ENCODE results near the gene CENPL. TPM values are rescaled to one million over a fixed set of nuclear protein-coding genes. Genes with fewer than 3 reads are reported as not detected.

The CENPL gene
- total RNA-seq, result 17.7 TPM
- 6.3 TPM for polyA plus RNA-seq
- long read RNA-seq, donor 1, result 0 reads
- long read RNA-seq, donor 2, transcript CENPL-201 (5 exons, 1,847 nt), result major isoform, 5 of 9 reads
- long read RNA-seq, donor 2, partial matches to known transcripts, result 0 of 9 reads
- long read RNA-seq, donor 2, other reads (novel, unspliced or antisense), result 0 of 9 reads
- long read RNA-seq, donor 3, partial matches to known transcripts, result 15 of 25 reads
- long read RNA-seq, donor 3, other reads (novel, unspliced or antisense), result 5 of 25 reads
- long read RNA-seq, donor 4, partial matches to known transcripts, result 25 of 26 reads
- long read RNA-seq, donor 4, other reads (novel, unspliced or antisense), result 0 of 26 reads
- long read RNA-seq, donor 5, partial matches to known transcripts, result 0 of 1 reads
- long read RNA-seq, donor 5, other reads (novel, unspliced or antisense), result 0 of 1 reads
- long read RNA-seq, donor 6, partial matches to known transcripts, result 21 of 33 reads
- long read RNA-seq, donor 6, other reads (novel, unspliced or antisense), result 8 of 33 reads
- long read RNA-seq, donor 7, partial matches to known transcripts, result 0 of 4 reads
- long read RNA-seq, donor 7, other reads (novel, unspliced or antisense), result 0 of 4 reads
- long read RNA-seq, donor 8, partial matches to known transcripts, result 0 of 3 reads
- long read RNA-seq, donor 8, other reads (novel, unspliced or antisense), result 0 of 3 reads
- long read RNA-seq, donor 9, partial matches to known transcripts, result 0 of 2 reads
- long read RNA-seq, donor 9, other reads (novel, unspliced or antisense), result 0 of 2 reads
- long read RNA-seq, donor 10, partial matches to known transcripts, result 0 of 1 reads
- long read RNA-seq, donor 10, other reads (novel, unspliced or antisense), result 0 of 1 reads

DNA sequence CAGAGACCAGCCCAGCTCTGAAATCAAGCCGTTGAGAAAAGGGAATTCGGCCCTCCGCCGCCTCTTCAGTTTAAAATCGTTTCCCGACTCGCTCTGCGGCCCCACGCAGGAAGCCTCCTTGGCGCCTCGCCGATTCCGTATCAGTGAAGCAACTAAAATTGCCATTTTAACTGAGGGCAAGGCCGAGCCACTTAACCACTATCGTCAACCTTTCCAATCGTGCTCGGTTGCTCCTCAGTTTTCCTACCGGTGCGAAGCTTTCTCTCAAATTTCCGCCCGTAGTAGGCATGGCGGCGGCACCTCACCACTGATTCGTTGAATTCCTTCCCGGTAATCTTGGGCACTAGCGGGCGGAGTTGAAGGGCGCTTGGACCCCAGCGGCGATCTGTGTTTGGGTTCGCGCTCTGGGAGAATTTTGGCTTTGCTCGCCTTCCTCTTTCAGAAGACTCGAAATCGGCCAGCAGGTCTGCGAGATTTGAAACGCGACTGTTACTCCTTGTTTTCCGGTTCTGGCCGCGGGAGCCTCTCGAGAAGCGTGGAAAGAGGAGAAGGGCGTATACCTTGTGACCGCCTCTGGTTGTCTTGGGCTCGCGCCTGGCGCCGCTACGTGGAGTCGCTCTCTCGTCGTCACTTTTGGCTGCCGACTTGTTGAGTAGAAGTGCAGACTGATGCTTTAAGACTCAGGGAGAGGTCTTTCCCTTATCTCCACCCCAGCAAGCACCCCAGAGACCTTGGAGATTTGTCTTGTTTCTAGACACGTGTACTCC is at the start of gene CENPL, which contains the start of gene DARS2:
Gene CENPL (minus strand): TSS at position 569 of the 767 bp plus-strand sequence. CDS start 13,584 bp downstream, outside the sequence.
Gene DARS2 (plus strand): TSS at position 359 of the 767 bp plus-strand sequence. CDS start 557 bp downstream, outside the sequence.
- Histone ChIP-seq H3K27me3 (ENCODE audit: control insufficient read depth in 2 of 2, insufficient read depth in 1 of 2, low read length in 1 of 2) (no peaks in the 10 kb centered on the region), H3K36me3 (ENCODE audit: control insufficient read depth in 2 of 2, insufficient read depth in 2 of 2, low read length in 1 of 2) (peaks cover 0 to 2% of the 10 kb centered on the region in 2 donors), H3K27ac (ENCODE audit: low read depth in 1 of 2, low read length in 1 of 2) (peak within 1 kb of the TSS; percentile 93 to 95), H3K9me3 (ENCODE audit: control insufficient read depth in 2 of 2, insufficient read depth in 1 of 2, low read length in 1 of 2) (no peaks in the 10 kb centered on the region), H3K4me3 (ENCODE audit: low read length in 2 of 2) (peak within 1 kb of the TSS; percentile 55 to 81), H3K4me1 (ENCODE audit: control insufficient read depth in 2 of 2, insufficient read depth in 2 of 2, low read length in 2 of 2) (peaks cover 2 to 17% of the 10 kb centered on the region in 2 donors)
- DNase-seq (ENCODE audit: low read depth in 6 of 9, low spot score in 9 of 9), result peak; percentile 83 to 98 (median 95)
- WGBS, result under 1% methylated on average over 55 of the region's 55 CpGs

GRCh38 chr1:173871500-173871899 is 46.8 kb upstream of the CENPL start:
- WGBS, result 91% methylated on average over 2 of the region's 2 CpGs
- Histone ChIP-seq H3K9me3 (ENCODE audit: control insufficient read depth in 2 of 2, insufficient read depth in 1 of 2, low read length in 1 of 2) (no peaks in the 10 kb centered on the region), H3K27ac (ENCODE audit: low read depth in 1 of 2, low read length in 1 of 2) (no peak overlapping the region)

DNA sequence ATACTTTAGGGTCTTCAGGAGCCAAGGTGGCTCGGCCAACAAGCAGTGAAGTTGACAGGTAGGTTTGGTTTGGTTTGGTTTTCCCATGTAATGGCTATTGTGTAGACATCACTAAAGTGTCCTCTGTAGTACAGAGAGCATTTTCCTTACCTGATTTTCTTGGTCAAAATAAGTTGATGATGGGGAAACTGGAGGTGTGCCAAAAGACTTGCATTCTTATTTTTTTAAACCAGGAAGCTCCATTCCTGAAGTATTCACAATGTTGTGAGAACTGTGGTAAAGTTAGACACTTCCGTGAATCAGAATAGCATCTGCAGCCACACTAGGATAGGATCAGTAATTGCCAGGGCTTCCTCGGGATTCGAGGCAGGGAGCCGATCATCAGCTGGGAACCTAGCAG is 46.4 kb upstream of the CENPL start:
- H3K4me1 ChIP-seq (ENCODE audit: control insufficient read depth in 2 of 2, insufficient read depth in 2 of 2, low read length in 2 of 2), result peaks cover 0 to 3% of the 10 kb centered on the region in 2 donors
- H3K9me3 ChIP-seq (ENCODE audit: control insufficient read depth in 2 of 2, insufficient read depth in 1 of 2, low read length in 1 of 2), result no peaks in the 10 kb centered on the region
- H3K36me3 ChIP-seq (ENCODE audit: control insufficient read depth in 2 of 2, insufficient read depth in 2 of 2, low read length in 1 of 2), result peaks cover 12 to 24% of the 10 kb centered on the region in 2 donors
- DNase-seq (ENCODE audit: low read depth in 6 of 9, low spot score in 9 of 9), result no peak
- H3K27me3 ChIP-seq (ENCODE audit: control insufficient read depth in 2 of 2, insufficient read depth in 1 of 2, low read length in 1 of 2), result no peaks in the 10 kb centered on the region
- no peak overlapping the region for H3K4me3 ChIP-seq (ENCODE audit: low read length in 2 of 2)
- WGBS, result 92% methylated on average over 5 of the region's 5 CpGs
- H3K27ac ChIP-seq (ENCODE audit: low read depth in 1 of 2, low read length in 1 of 2), result peak overlapping the region in 1 of 2 donors; percentile 84

More at GRCh38 chr1:173871500-173871899, 46.8 kb upstream of the CENPL start:
- Histone ChIP-seq H3K4me1 (ENCODE audit: control insufficient read depth in 2 of 2, insufficient read depth in 2 of 2, low read length in 2 of 2) (peaks cover 0 to under 1% of the 10 kb centered on the region in 2 donors), H3K36me3 (ENCODE audit: control insufficient read depth in 2 of 2, insufficient read depth in 2 of 2, low read length in 1 of 2) (peaks cover 12 to 20% of the 10 kb centered on the region in 2 donors), H3K27me3 (ENCODE audit: control insufficient read depth in 2 of 2, insufficient read depth in 1 of 2, low read length in 1 of 2) (no peaks in the 10 kb centered on the region), H3K4me3 (ENCODE audit: low read length in 2 of 2) (no peak overlapping the region)
- no peak for DNase-seq (ENCODE audit: low read depth in 6 of 9, low spot score in 9 of 9)

DNA sequence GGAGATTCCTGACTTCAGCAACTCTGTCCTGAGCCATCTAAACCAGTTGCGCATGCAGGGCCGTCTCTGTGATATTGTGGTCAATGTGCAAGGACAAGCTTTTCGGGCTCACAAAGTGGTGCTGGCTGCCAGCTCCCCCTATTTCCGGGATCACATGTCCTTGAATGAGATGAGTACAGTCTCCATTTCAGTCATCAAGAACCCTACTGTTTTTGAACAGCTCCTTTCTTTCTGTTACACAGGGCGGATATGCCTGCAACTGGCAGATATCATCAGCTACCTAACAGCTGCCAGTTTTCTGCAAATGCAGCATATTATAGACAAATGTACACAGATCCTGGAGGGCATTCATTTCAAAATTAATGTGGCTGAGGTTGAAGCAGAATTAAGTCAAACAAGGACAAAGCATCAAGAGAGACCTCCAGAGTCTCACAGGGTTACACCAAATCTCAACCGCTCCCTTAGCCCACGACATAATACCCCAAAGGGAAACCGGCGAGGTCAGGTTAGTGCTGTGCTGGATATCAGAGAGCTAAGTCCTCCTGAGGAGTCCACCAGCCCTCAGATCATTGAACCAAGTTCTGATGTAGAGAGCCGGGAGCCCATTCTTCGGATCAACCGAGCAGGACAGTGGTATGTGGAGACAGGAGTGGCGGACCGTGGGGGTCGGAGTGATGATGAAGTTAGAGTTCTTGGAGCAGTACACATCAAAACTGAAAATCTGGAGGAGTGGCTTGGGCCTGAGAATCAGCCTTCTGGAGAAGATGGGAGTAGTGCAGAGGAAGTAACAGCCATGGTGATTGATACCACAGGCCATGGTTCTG is 45.8 kb upstream of the CENPL start:
- Histone ChIP-seq H3K4me1 (ENCODE audit: control insufficient read depth in 2 of 2, insufficient read depth in 2 of 2, low read length in 2 of 2) (peaks cover 0 to 3% of the 10 kb centered on the region in 2 donors), H3K27me3 (ENCODE audit: control insufficient read depth in 2 of 2, insufficient read depth in 1 of 2, low read length in 1 of 2) (no peaks in the 10 kb centered on the region), H3K4me3 (ENCODE audit: low read length in 2 of 2) (no peak overlapping the region), H3K9me3 (ENCODE audit: control insufficient read depth in 2 of 2, insufficient read depth in 1 of 2, low read length in 1 of 2) (no peaks in the 10 kb centered on the region), H3K27ac (ENCODE audit: low read depth in 1 of 2, low read length in 1 of 2) (peak overlapping the region; percentile 45 to 84), H3K36me3 (ENCODE audit: control insufficient read depth in 2 of 2, insufficient read depth in 2 of 2, low read length in 1 of 2) (peaks cover 8 to 29% of the 10 kb centered on the region in 2 donors)
- WGBS, result 85% methylated on average over 15 of the region's 15 CpGs
- DNase-seq (ENCODE audit: low read depth in 6 of 9, low spot score in 9 of 9), result peak in 2 of 9 donors; percentile 17 to 42

DNA sequence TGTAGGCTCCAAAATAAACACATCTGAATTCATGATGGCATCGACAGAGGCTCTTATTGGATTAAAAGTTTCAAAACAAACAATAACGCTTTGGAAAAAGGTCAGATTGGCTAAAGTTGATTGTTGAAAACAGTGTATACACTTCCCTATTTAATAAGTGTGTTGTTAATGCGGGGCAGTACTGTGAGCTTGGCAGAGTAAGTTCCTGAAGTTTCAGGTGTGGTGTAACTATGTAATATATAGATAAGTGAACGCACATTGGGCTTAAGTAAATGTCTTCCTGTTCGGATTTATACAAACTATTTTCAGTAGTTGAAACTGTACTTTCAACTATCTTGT is 44.3 kb upstream of the CENPL start:
- H3K9me3 ChIP-seq (ENCODE audit: control insufficient read depth in 2 of 2, insufficient read depth in 1 of 2, low read length in 1 of 2), result no peaks in the 10 kb centered on the region
- peak overlapping the region; percentile 69 to 85 for H3K4me3 ChIP-seq (ENCODE audit: low read length in 2 of 2)
- DNase-seq (ENCODE audit: low read depth in 6 of 9, low spot score in 9 of 9), result peak in 1 of 9 donors; percentile 8
- H3K27me3 ChIP-seq (ENCODE audit: control insufficient read depth in 2 of 2, insufficient read depth in 1 of 2, low read length in 1 of 2), result no peaks in the 10 kb centered on the region
- WGBS, result 12% methylated on average over 5 of the region's 5 CpGs
- peak overlapping the region; percentile 94 to 96 for H3K27ac ChIP-seq (ENCODE audit: low read depth in 1 of 2, low read length in 1 of 2)
- H3K36me3 ChIP-seq (ENCODE audit: control insufficient read depth in 2 of 2, insufficient read depth in 2 of 2, low read length in 1 of 2), result peaks cover 14 to 42% of the 10 kb centered on the region in 2 donors
- H3K4me1 ChIP-seq (ENCODE audit: control insufficient read depth in 2 of 2, insufficient read depth in 2 of 2, low read length in 2 of 2), result peaks cover 0 to 7% of the 10 kb centered on the region in 2 donors

DNA sequence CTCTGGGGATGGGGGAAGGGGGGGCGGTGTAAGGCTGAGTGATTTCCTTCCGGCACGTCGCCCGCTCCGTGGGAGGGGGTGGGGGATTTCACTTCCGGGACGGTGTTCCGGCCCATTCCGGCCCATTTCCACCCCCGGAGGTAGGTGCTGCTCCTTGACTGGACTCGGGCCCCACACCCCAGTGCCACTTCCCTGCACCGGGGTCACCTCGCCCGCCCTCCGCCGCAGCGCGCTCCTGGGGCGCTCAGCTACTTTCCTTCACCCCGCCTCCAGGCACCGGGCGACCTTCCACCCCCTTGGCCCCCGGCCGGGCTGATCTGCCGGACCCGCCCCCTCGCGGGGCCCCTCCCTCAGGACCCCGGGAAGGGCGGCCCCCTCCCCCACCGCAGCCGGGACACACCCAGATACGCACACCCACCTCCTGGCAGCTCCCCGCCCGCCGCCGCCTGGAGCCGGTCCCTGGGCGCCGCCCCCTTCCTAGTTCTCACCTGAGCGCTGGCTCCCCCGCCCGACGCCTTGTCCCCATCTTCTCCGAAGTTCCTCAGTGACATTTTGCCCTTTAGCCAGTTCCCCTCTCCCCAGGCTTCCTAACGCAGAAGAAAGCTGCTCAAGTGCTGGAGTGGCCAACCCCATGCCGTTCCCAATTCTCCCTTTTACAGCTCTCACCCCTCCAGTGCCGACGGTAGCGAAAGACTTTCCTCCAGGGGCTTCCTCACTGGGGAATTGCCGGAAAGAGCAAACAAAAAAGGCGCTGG is 43.8 kb upstream of the CENPL start, which contains the start of gene ZBTB37:
Gene ZBTB37 (plus strand): TSS at position 115 of the 755 bp plus-strand sequence. CDS start 1,846 bp downstream, outside the sequence.
- Histone ChIP-seq H3K4me3 (ENCODE audit: low read length in 2 of 2) (peak within 1 kb of the TSS; percentile 69 to 85), H3K9me3 (ENCODE audit: control insufficient read depth in 2 of 2, insufficient read depth in 1 of 2, low read length in 1 of 2) (no peaks in the 10 kb centered on the region), H3K36me3 (ENCODE audit: control insufficient read depth in 2 of 2, insufficient read depth in 2 of 2, low read length in 1 of 2) (peaks cover 17 to 48% of the 10 kb centered on the region in 2 donors), H3K4me1 (ENCODE audit: control insufficient read depth in 2 of 2, insufficient read depth in 2 of 2, low read length in 2 of 2) (peaks cover 0 to 7% of the 10 kb centered on the region in 2 donors), H3K27me3 (ENCODE audit: control insufficient read depth in 2 of 2, insufficient read depth in 1 of 2, low read length in 1 of 2) (no peaks in the 10 kb centered on the region), H3K27ac (ENCODE audit: low read depth in 1 of 2, low read length in 1 of 2) (peak within 1 kb of the TSS; percentile 94 to 96)
- peak; percentile 59 to 93 (median 83) for DNase-seq (ENCODE audit: low read depth in 6 of 9, low spot score in 9 of 9)
- under 1% methylated on average over 53 of the region's 53 CpGs for WGBS

DNA sequence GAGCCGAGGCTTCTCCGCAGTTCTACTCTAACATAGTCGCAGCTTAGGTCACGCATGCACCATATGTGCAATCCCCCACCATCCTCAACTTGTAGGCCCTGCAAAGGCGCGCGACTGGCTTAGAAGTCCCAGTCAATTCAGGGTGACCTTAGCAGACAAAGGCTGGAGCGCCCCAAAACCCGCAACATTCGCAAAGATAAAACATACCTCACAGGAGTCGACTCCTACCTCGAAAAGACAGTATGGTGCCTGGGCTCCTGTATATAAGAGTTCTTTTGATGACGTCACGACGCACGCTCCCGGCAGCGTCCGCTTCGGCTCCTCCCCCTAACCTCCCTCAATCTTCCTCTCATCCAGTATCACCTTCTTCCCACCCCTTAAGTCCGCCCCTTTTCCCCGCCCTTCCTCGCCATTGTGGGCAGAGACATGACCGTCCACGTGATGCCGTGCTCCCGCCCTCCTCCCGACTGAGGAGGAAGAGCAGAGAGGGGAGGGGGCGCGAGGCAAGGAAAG is 43.1 kb upstream of the CENPL start, which contains the start of gene GAS5:
Gene GAS5 (minus strand): TSS at position 237 of the 513 bp plus-strand sequence.
- H3K36me3 ChIP-seq (ENCODE audit: control insufficient read depth in 2 of 2, insufficient read depth in 2 of 2, low read length in 1 of 2), result peaks cover 23 to 54% of the 10 kb centered on the region in 2 donors
- peaks cover 0 to 7% of the 10 kb centered on the region in 2 donors for H3K4me1 ChIP-seq (ENCODE audit: control insufficient read depth in 2 of 2, insufficient read depth in 2 of 2, low read length in 2 of 2)

More for the DNA sequence above, 43.1 kb upstream of the CENPL start, which contains the start of gene GAS5:
- Histone ChIP-seq H3K4me3 (ENCODE audit: low read length in 2 of 2) (peak within 1 kb of the TSS; percentile 69 to 85), H3K27ac (ENCODE audit: low read depth in 1 of 2, low read length in 1 of 2) (peak within 1 kb of the TSS; percentile 94 to 96), H3K27me3 (ENCODE audit: control insufficient read depth in 2 of 2, insufficient read depth in 1 of 2, low read length in 1 of 2) (no peaks in the 10 kb centered on the region), H3K9me3 (ENCODE audit: control insufficient read depth in 2 of 2, insufficient read depth in 1 of 2, low read length in 1 of 2) (no peaks in the 10 kb centered on the region)
- under 1% methylated on average over 30 of the region's 30 CpGs for WGBS
- peak; percentile 99 to 100 (median 99) for DNase-seq (ENCODE audit: low read depth in 6 of 9, low spot score in 9 of 9)

Measured in thymus (tissue), 14 donors.